ENCODE measurements around the gene PTBP1. TPM values are rescaled to one million over a fixed set of nuclear protein-coding genes. Genes with fewer than 3 reads are reported as not detected.

PTBP1 gene
- total RNA-seq, 4 donors from 2014 or later = 139 to 167 (median 156) TPM

DNA sequence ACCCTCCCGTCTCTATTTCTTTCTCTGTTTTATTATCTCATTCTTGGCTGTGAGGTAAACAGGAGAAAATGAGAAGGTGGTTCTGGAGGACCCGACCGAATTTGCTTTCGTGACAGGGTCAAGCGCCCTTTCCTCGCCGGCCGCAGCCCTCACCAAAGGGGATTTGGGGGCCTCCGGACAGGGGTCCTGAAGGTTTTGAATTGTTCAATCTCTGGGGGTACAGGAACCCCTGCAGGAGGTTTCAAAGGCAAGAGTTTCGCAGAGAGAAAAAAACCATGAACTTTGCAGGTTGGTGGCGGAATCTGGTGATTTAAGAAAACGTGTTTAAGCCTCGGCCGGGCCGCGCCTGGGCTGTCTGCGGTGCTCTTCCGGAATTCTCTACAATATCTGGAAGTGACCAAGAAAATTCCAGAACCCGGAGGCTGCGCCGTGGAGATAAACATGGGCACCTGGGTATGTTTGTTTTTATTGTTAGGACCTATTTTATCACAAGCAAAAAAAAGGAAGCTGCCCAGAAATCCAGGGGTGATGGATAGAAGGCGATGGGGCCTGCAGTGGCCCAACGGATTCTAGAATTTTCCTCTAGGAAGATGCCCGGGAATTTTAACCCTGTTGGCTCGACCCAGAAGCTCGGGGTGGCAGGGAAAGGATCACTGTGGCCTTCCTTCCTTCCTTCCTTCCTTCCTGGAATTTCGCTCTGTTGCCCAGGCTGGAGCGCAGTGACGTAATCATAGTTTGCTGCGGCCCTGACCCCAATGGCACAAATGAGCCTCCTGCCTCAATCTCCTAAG is 14.2 kb upstream of the PTBP1 start:
- peak overlapping the region in 3 of 4 donors; percentile 6 to 45 (median 19) for H3K4me3 ChIP-seq
- H3K27ac ChIP-seq = peak overlapping the region; percentile 13 to 68 (median 56)
- intact Hi-C loops (cut with DNase I) = no loop called here
- H3K9me3 ChIP-seq = no peaks in the 10 kb centered on the region
- TF ChIP-seq, protein P1, sequence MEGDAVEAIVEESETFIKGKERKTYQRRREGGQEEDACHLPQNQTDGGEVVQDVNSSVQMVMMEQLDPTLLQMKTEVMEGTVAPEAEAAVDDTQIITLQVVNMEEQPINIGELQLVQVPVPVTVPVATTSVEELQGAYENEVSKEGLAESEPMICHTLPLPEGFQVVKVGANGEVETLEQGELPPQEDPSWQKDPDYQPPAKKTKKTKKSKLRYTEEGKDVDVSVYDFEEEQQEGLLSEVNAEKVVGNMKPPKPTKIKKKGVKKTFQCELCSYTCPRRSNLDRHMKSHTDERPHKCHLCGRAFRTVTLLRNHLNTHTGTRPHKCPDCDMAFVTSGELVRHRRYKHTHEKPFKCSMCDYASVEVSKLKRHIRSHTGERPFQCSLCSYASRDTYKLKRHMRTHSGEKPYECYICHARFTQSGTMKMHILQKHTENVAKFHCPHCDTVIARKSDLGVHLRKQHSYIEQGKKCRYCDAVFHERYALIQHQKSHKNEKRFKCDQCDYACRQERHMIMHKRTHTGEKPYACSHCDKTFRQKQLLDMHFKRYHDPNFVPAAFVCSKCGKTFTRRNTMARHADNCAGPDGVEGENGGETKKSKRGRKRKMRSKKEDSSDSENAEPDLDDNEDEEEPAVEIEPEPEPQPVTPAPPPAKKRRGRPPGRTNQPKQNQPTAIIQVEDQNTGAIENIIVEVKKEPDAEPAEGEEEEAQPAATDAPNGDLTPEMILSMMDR (IDR thresholded peaks at IDR 0.05) = no peak
- no peak for TF ChIP-seq POLR2A (IDR thresholded peaks at IDR 0.05)
- WGBS, 2 donors = 52 to 55% methylated on average over 29 to 30 of the region's 30 CpGs
- no peak for DNase-seq
- H3K36me3 ChIP-seq = no peaks in the 10 kb centered on the region
- H3K27me3 ChIP-seq = peaks cover 0 to 8% (median 0%) of the 10 kb centered on the region in 4 donors
- peaks cover 15 to 54% (median 20%) of the 10 kb centered on the region in 3 donors for H3K4me1 ChIP-seq

DNA sequence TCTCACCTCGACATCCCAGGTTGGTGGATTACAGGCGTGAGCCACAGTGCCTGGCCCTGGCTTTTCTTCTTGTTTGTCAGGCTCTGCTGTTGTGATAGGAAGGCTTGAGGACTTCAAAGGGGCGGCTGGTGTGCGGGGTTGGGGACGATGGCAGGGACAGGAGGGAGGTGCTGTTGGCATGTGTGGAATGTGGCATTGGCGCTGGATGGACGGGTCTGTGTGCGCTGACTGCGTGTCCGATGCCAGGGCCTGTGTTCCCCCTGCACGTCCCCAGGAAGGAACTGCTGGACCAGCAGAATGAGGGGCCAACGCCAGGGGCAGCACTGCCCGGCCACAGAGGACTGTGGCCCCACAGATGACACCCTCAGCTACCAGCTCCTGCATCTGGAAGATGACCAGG is 12.7 kb upstream of the PTBP1 start:
- Histone ChIP-seq H3K36me3 (no peaks in the 10 kb centered on the region), H3K9me3 (no peaks in the 10 kb centered on the region), H3K4me1 (peaks cover 9 to 55% (median 30%) of the 10 kb centered on the region in 3 donors), H3K27ac (no peak overlapping the region), H3K27me3 (peaks cover 0 to 8% (median 0%) of the 10 kb centered on the region in 4 donors), H3K4me3 (no peak overlapping the region)
- TF ChIP-seq, protein P1 (IDR thresholded peaks at IDR 0.05) = no peak
- TF ChIP-seq POLR2A (IDR thresholded peaks at IDR 0.05) = no peak
- WGBS, 2 donors = 68 to 94% methylated on average over 2 to 7 of the region's 13 CpGs
- intact Hi-C loops (cut with DNase I) = no loop called here
- no peak for DNase-seq

DNA sequence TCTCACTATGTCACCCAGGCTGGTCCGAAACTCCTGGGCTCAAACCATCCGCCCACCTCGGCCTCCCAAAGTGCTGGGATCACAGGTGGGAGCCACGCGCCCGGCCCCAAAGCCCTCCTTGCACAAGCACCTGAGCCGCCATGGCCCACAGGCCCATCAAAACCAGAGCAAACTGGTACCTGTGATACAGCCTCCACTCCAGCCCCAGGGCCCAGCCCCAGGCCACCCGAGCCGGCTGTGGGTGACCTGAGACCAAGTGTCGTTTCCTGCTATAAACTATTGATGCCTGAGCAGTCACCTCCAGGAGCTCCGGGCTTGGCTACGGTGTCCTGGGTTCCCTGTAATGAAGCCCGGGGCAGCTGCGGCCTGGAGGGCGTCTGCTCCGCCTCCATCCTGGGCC is 9.7 kb upstream of the PTBP1 start:
- Histone ChIP-seq H3K4me1 (peaks cover 2 to 63% (median 32%) of the 10 kb centered on the region in 3 donors), H3K27ac (no peak overlapping the region), H3K9me3 (no peaks in the 10 kb centered on the region), H3K4me3 (no peak overlapping the region), H3K27me3 (peaks cover 0 to 2% (median 0%) of the 10 kb centered on the region in 4 donors), H3K36me3 (no peaks in the 10 kb centered on the region)
- TF ChIP-seq POLR2A (IDR thresholded peaks at IDR 0.05) = no peak
- TF ChIP-seq, protein P1 (IDR thresholded peaks at IDR 0.05) = no peak
- intact Hi-C loops (cut with DNase I) = no loop called here
- no peak for DNase-seq
- WGBS, 2 donors = 75 to 88% methylated on average over 5 to 6 of the region's 16 CpGs

DNA sequence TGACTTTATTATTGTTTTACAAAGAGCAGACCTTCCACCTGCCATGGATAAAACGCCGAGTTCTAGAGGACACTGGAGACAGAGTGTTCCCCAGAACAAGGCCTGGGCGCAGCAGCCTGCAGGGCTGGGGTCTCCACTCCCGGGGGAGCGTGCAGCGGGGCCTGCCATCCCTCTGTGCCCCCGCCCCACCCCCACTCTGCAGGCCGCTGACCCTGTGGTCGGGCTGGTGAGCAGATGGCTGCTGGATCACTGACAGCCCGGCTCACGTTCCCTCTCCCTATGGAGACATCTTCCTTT is 8.6 kb upstream of the PTBP1 start:
- no peak overlapping the region for H3K4me3 ChIP-seq
- H3K36me3 ChIP-seq = no peaks in the 10 kb centered on the region
- H3K27ac ChIP-seq = peak overlapping the region; percentile 46 to 81 (median 70)
- H3K27me3 ChIP-seq = no peaks in the 10 kb centered on the region
- intact Hi-C loops (cut with DNase I) = no loop called here
- 80 to 100% methylated on average over 1 to 2 of the region's 11 CpGs for WGBS, 2 donors
- no peak for TF ChIP-seq POLR2A (IDR thresholded peaks at IDR 0.05)
- TF ChIP-seq, protein P1 (IDR thresholded peaks at IDR 0.05) = no peak
- peaks cover 0 to 54% (median 24%) of the 10 kb centered on the region in 3 donors for H3K4me1 ChIP-seq
- H3K9me3 ChIP-seq = no peaks in the 10 kb centered on the region
- no peak for DNase-seq

DNA sequence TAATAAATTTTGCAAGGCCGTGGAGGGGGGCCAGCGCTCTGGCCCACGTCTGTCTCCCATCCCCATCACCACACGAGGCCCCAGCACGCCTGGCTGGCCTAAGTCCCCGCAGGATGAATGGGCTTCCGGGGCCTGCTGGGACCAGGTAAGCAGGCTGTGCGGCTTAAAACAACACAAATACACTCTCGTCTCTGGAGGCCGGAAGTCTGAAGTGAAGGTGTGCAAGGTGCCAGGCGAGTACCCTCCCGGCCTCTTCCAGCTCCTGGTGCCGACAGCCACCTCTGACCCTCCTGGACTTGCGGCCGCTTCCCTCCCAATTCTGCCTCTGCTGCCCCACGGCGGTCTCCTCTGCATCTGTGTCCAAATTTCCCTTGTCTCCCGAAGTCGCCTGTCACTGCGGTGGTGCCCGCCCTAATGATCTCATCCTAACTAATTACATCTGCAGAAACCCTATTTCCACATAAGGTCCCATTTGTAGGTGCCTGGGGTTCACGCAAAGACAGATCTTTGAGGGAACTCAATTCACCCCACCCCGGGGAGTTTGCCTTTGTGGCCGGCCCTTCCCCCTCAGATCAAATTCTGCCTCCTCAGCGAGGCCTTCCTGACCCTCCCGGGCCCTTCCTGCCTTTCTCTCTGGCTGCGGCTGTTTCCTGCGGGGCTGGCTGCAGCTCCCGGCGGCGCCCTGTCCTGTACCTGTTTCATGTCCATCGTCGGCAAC is 8.1 kb upstream of the PTBP1 start:
- peak overlapping the region in 1 of 4 donors; percentile 24 for H3K4me3 ChIP-seq
- DNase-seq = no peak
- H3K4me1 ChIP-seq = peaks cover 0 to 48% (median 20%) of the 10 kb centered on the region in 3 donors
- H3K27me3 ChIP-seq = no peaks in the 10 kb centered on the region
- no peak for TF ChIP-seq POLR2A (IDR thresholded peaks at IDR 0.05)
- TF ChIP-seq, protein P1 (IDR thresholded peaks at IDR 0.05) = no peak
- no peaks in the 10 kb centered on the region for H3K36me3 ChIP-seq
- intact Hi-C loops (cut with DNase I) = no loop called here
- no peaks in the 10 kb centered on the region for H3K9me3 ChIP-seq
- 49 to 52% methylated on average over 25 to 30 of the region's 33 CpGs for WGBS, 2 donors
- H3K27ac ChIP-seq = peak overlapping the region; percentile 46 to 81 (median 70)

Data from esophagus squamous epithelium (tissue), 5 donors.